HepG2 (cell line): ENCODE data around the gene GRM8.

ENCODE experiments used
- NFRKB ChIP-seq: fragments of 450-650 bp; IDR thresholded peaks from 2 replicates; pipeline ENCODE4 v1.6.1; 2017
- SIN3A ChIP-seq: IDR thresholded peaks from 2 replicates; pipeline ENCODE4 v1.6.1; 2011; ENCODE audit warnings: low read depth, mild to moderate bottlenecking, control low read depth, low read length, borderline replicate concordance

DNA sequence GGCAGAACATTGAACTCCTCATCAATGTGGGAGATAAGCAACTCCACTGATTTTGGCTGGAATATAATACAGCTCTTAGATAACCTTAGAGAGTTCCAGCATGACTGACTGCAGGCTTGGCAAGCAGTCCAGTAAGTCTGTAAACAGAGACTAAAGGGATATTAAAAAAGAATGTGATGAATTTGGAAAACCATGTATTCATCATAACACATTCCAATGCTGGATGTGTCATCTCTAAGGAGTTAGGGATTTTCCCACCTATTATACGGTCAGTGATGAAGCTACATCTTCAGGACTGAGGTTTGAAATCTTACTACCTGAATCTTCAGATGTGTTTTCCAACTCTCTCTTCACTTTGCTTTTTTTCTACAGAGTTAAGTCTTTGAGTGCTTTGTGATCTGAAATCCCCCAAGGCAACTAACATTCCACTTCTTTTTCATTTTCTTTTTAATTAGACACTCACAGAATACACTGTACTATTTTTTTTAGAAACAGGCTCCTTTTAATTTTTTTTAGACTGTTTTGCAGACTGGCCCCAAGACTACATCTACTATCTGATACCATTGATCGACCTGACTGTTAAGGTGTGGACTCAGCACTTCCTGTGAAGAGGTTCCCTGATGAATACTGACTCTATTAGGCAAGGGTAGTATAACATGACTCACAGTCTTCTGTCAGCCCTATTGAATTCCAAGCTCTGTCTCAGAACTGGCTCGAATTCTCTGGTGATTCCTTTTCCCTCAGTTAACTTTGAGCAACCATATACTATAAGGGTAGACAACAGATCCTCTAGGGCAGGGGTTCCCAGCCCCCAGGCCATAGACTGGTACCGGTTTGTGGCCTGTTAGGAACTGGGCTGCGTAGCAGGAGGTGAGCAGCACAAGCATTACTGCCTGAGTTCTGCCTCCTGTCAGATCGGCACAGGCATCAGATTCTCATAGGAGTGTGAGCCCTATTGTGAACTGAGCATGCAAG lies 678.2 kb downstream of the GRM8 start:
- no peak for TF ChIP-seq NFRKB
- no peak for TF ChIP-seq SIN3A
